Ishikawa (cell line): ENCODE results near the gene BICRA.

ENCODE experiments used
- CEBPB ChIP-seq: IDR thresholded peaks from 2 replicates; pipeline ENCODE4 v1.6.1; 2012
- CREB1 ChIP-seq: IDR thresholded peaks from 2 replicates; pipeline ENCODE4 v1.6.1; 2012; ENCODE audit warnings: low read depth
- EGR1 ChIP-seq: IDR thresholded peaks from 2 replicates; pipeline ENCODE4 v1.6.1; 2012
- EP300 ChIP-seq: IDR thresholded peaks from 2 replicates; pipeline ENCODE4 v1.6.1; 2012; ENCODE audit warnings: borderline replicate concordance
- FOXM1 ChIP-seq: IDR thresholded peaks from 2 replicates; pipeline ENCODE4 v1.6.1; 2012; ENCODE audit warnings: low read depth, borderline replicate concordance
- NFIC ChIP-seq: IDR thresholded peaks from 2 replicates; pipeline ENCODE4 v1.6.1; 2012
- RAD21 ChIP-seq: IDR thresholded peaks from 2 replicates; pipeline ENCODE4 v1.6.1; 2012; ENCODE audit warnings: low read depth
- TAF1 ChIP-seq: IDR thresholded peaks from 2 replicates; pipeline ENCODE4 v1.6.1; 2012; ENCODE audit warnings: low read depth, mild to moderate bottlenecking
- TCF12 ChIP-seq: IDR thresholded peaks from 2 replicates; pipeline ENCODE4 v1.6.1; 2012; ENCODE audit warnings: low read depth
- TEAD4 ChIP-seq: IDR thresholded peaks from 2 replicates; pipeline ENCODE4 v1.6.1; 2012
- YY1 ChIP-seq: IDR thresholded peaks from 2 replicates; pipeline ENCODE4 v1.6.1; 2012; ENCODE audit warnings: low read depth
- ZBTB7A ChIP-seq: IDR thresholded peaks from 2 replicates; pipeline ENCODE4 v1.6.1; 2012; ENCODE audit warnings: low read depth
- TF ChIP-seq, protein P1 (sequence below): IDR thresholded peaks from 2 replicates; pipeline ENCODE4 v1.6.1; 2012; ENCODE audit warnings: low read depth, mild to moderate bottlenecking
- TF ChIP-seq, protein P2 (sequence below): IDR thresholded peaks from 2 replicates; pipeline ENCODE4 v1.6.1; 2012
- TF ChIP-seq, protein P3 (sequence below): IDR thresholded peaks from 2 replicates; pipeline ENCODE4 v1.6.1; 2012

BICRA gene

DNA sequence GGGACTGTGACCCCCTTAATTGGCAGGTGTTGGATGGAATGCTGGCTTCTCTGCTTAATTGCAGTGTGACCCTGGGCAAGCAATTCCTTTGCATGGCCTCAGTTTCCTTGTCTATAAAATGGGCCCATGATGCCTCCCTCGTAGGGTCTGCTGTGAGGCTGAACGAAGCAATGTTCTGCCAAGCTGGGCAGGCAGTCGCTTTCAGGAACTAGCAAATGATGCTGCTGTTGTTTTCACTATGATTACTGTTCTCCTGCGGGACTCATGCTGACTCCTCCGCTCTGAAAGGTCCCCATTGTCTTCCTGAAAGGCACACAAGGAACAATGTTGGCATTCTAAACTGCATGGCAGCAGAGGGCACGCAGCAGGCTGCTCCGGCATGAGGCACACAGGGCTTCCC is 6.8 kb downstream of the BICRA start:
- TF ChIP-seq CREB1 (no peak), CEBPB (no peak), TAF1 (no peak), ZBTB7A (no peak), EP300 (no peak), EGR1 (no peak), RAD21 (no peak), FOXM1 (no peak), TEAD4 (no peak), TCF12 (no peak), NFIC (no peak)
- TF ChIP-seq, protein P1, sequence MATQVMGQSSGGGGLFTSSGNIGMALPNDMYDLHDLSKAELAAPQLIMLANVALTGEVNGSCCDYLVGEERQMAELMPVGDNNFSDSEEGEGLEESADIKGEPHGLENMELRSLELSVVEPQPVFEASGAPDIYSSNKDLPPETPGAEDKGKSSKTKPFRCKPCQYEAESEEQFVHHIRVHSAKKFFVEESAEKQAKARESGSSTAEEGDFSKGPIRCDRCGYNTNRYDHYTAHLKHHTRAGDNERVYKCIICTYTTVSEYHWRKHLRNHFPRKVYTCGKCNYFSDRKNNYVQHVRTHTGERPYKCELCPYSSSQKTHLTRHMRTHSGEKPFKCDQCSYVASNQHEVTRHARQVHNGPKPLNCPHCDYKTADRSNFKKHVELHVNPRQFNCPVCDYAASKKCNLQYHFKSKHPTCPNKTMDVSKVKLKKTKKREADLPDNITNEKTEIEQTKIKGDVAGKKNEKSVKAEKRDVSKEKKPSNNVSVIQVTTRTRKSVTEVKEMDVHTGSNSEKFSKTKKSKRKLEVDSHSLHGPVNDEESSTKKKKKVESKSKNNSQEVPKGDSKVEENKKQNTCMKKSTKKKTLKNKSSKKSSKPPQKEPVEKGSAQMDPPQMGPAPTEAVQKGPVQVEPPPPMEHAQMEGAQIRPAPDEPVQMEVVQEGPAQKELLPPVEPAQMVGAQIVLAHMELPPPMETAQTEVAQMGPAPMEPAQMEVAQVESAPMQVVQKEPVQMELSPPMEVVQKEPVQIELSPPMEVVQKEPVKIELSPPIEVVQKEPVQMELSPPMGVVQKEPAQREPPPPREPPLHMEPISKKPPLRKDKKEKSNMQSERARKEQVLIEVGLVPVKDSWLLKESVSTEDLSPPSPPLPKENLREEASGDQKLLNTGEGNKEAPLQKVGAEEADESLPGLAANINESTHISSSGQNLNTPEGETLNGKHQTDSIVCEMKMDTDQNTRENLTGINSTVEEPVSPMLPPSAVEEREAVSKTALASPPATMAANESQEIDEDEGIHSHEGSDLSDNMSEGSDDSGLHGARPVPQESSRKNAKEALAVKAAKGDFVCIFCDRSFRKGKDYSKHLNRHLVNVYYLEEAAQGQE = no peak
- TF ChIP-seq, protein P2, sequence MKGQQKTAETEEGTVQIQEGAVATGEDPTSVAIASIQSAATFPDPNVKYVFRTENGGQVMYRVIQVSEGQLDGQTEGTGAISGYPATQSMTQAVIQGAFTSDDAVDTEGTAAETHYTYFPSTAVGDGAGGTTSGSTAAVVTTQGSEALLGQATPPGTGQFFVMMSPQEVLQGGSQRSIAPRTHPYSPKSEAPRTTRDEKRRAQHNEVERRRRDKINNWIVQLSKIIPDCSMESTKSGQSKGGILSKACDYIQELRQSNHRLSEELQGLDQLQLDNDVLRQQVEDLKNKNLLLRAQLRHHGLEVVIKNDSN = no peak

DNA sequence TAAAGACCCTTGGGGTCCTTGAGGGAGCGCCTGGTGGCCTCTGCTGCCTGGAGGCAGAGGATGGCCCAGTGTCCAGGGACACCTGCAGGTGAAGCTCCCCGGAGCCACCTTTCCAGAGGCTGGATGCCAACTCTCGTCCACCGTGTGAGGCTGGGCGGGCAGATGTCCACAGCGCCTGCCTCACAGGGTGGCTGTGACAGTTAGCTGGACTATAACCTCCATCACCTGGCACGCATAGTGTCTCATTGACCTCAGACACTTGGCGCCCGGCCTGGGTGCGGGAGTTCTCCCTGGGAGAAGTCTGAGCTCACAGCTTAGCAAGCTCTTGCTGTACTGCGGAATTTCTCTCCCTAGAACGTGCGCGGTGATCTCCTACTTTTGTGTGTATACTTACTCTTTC is 9.8 kb downstream of the BICRA start:
- TF ChIP-seq FOXM1 (no peak), TEAD4 (no peak), RAD21 (no peak), CEBPB (no peak), CREB1 (no peak), TAF1 (no peak), YY1 (no peak), EP300 (no peak), ZBTB7A (no peak), NFIC (no peak), EGR1 (no peak)
- TF ChIP-seq, protein P2 = no peak
- TF ChIP-seq, protein P1 = no peak
- TF ChIP-seq, protein P3, sequence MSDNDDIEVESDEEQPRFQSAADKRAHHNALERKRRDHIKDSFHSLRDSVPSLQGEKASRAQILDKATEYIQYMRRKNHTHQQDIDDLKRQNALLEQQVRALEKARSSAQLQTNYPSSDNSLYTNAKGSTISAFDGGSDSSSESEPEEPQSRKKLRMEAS = no peak

DNA sequence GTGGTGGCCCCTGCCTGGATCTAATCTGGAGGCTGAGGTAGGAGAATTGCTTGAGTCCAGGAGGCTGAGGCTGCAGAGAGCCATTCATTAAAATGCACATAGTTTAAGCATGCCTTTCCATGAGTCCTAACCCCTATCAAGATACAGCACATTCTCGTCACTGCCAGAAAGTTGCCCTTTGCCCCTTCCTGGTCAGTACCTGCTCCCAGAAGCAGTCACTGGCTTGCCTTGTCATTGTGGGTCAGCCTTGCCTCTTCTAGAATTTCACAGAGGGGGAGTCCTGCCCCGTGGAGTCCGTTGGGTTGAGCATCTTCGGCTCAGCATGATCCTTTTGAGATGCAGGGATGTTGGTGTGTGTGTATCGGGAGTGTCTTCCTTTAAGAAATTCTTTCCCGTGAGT is 10.8 kb downstream of the BICRA start:
- TF ChIP-seq, protein P1 = no peak
- TF ChIP-seq, protein P2 = no peak
- TF ChIP-seq YY1 (no peak), FOXM1 (no peak)

DNA sequence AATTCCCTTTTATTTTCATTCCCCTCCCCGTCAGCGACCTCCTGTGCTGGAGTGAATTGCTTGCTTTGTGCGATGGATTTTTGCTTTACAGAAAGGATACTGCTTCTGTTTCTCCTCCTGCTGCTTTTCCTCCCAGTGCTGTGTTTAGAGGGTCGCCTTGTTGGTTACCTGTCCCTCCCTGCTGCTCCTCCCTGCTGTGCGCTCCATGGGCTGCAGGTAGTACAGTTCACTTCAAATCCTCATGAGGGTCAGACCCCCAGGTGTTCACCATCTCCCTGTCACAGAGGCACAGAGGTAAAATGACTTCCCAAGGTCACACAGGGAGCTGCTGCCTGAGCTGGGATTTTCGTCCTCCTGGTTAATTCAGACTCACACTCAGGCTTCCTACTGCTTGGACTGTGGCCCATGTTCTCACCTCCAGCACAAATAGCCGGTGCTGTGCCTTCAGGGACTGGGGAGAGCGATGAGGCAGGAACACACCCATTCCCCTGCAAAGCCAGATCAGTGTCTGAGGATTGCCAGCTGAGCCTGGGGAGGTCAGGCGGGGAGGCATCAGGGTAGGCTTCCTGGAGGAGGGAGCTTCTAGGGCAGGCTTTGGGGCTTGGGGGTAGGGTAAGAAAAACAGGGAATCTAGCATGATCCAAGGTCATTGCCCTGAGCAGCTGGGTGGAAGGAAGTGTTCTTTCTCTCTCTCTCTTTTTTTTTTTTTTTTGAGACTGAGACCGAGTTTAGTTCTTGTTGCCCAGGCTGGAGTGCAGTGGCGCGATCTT is 14.4 kb downstream of the BICRA start:
- TF ChIP-seq CREB1 (no peak), ZBTB7A (no peak), TAF1 (no peak)
